Measurements from ENCODE around the gene GDPD3.

The GDPD3 gene

GRCh38 chr16:30083216-30084055 lies 29.9 kb downstream of the GDPD3 start:
- in situ Hi-C loops (cut with MboI; ENCODE audit: low sequenced_read_pairs) = no loop called here

- in situ Hi-C loops (cut with MboI; ENCODE audit: low sequenced_read_pairs) = no loop called here
These were observed 30.7 kb downstream of the GDPD3 start for GRCh38 chr16:30082545-30083090.

DNA sequence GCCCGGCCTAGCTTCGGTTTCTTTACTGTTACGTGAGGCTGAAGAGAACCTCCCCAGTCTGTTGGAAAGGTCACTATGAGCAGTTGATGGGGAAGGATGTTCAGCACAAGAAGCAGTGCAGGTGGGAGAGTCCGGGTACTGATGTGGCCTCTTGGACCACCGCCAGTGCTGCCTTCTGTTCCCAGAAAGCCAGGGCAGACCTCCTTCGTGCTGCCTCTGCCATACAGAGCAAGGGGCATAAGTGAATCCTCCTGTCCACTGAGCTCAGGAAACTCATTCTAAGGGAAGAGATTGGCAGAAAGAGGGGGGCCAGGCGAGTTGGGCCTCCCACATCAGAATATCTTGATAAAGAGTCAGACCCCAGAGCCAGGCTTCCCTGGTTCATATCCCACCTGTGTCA lies 33.9 kb downstream of the GDPD3 start:
- in situ Hi-C loops (cut with MboI; ENCODE audit: low sequenced_read_pairs) = no loop called here

- in situ Hi-C loops (cut with MboI; ENCODE audit: low sequenced_read_pairs) = no loop called here
These were observed 34.6 kb downstream of the GDPD3 start for GRCh38 chr16:30078744-30079143.

GRCh38 chr16:30077656-30078055 lies 35.7 kb downstream of the GDPD3 start:
- in situ Hi-C loops (cut with MboI; ENCODE audit: low sequenced_read_pairs) = no loop called here

GRCh38 chr16:30076276-30076791 lies 37.0 kb downstream of the GDPD3 start:
- in situ Hi-C loops (cut with MboI; ENCODE audit: low sequenced_read_pairs) = no loop called here

DNA sequence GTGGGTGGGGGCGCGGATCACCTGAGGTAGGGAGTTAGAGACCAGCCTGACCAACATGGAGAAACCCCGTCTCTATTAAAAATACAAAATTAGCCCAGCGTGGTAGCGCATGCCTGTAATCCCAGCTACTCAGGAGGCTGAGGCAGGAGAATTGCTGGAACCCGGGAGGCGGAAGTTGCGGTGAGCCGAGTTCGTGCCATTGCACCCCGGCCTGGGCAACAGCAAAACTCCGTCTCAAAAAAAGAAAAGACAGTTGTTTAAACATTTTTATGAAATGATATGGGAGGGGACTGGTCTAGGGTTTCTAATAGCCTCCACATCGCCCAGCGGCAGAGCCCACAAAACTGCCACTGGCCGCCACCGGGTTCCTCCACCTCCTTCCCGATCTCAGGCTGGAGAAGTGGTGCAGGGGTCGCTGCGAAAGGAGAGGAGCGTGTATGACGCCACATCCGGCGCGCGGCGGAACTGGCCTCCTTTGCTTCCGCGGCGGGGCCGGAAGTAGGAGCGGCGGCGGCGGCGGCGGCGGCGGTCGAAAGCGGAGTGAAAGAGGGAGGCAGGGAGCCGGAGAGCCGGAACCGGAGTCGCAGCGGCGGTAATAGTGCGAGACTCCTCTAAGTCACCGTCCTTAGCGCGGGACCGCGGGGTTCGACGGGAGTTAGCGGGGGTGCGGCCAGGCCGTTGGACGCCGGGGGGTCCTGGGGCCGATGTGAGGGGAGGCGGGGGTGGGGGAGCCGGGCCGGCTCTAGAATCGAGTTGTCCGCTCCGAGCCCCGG lies 37.6 kb downstream of the GDPD3 start, which contains the start of gene PPP4C:
PPP4C (plus strand) TSS at position 492 of the 773 bp plus-strand sequence. CDS start 384 bp downstream, outside the sequence.
- in situ Hi-C loops (cut with MboI; ENCODE audit: low sequenced_read_pairs) = no loop called here

GRCh38 chr16:30070490-30070889 lies 42.8 kb downstream of the GDPD3 start:
- in situ Hi-C loops (cut with MboI; ENCODE audit: low sequenced_read_pairs) = no loop called here

DNA sequence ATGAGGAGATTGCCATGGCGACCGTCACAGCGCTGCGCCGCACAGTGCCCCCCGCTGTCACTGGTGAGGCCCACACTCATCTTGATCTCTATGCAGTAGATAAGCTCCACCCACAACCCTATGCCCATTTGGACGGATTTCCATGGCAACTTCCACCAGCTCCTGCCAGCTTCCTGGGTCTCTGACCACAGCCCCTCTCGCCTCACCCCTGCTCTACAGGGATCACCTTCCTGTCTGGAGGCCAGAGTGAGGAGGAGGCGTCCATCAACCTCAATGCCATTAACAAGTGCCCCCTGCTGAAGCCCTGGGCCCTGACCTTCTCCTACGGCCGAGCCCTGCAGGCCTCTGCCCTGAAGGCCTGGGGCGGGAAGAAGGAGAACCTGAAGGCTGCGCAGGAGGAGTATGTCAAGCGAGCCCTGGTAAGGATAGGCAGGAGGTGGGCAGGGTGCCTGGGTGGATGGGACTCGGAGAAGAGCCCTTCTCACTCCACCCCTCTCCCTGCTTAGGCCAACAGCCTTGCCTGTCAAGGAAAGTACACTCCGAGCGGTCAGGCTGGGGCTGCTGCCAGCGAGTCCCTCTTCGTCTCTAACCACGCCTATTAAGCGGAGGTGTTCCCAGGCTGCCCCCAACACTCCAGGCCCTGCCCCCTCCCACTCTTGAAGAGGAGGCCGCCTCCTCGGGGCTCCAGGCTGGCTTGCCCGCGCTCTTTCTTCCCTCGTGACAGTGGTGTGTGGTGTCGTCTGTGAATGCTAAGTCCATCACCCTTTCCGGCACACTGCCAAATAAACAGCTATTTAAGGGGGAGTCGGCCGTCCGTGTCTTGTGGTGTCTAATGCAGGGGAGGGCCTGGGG lies 43.5 kb downstream of the GDPD3 start:
- in situ Hi-C loops (cut with MboI; ENCODE audit: low sequenced_read_pairs) = no loop called here

GRCh38 chr16:30068750-30069610 lies 44.4 kb downstream of the GDPD3 start:
- in situ Hi-C loops (cut with MboI; ENCODE audit: low sequenced_read_pairs) = no loop called here

GRCh38 chr16:30068333-30068732 lies 45.0 kb downstream of the GDPD3 start:
- in situ Hi-C loops (cut with MboI; ENCODE audit: low sequenced_read_pairs) = no loop called here

DNA sequence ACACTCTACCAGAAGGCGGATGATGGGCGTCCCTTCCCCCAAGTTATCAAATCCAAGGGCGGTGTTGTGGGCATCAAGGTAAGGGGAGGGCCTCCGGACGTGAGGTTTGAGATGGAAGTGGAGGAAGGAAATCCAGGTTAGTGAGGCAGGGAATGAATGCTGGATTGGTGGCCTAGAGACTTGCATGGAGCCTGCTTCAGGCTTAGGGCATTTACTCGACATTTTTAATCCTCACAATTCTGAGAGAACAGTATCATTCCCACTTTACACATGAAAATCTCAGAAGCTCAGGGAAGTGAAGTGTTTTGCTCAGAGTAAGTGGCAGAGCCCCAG lies 45.8 kb downstream of the GDPD3 start:
- in situ Hi-C loops (cut with MboI; ENCODE audit: low sequenced_read_pairs) = no loop called here

- in situ Hi-C loops (cut with MboI; ENCODE audit: low sequenced_read_pairs) = no loop called here
These were observed 46.4 kb downstream of the GDPD3 start for GRCh38 chr16:30066761-30067583.

DNA sequence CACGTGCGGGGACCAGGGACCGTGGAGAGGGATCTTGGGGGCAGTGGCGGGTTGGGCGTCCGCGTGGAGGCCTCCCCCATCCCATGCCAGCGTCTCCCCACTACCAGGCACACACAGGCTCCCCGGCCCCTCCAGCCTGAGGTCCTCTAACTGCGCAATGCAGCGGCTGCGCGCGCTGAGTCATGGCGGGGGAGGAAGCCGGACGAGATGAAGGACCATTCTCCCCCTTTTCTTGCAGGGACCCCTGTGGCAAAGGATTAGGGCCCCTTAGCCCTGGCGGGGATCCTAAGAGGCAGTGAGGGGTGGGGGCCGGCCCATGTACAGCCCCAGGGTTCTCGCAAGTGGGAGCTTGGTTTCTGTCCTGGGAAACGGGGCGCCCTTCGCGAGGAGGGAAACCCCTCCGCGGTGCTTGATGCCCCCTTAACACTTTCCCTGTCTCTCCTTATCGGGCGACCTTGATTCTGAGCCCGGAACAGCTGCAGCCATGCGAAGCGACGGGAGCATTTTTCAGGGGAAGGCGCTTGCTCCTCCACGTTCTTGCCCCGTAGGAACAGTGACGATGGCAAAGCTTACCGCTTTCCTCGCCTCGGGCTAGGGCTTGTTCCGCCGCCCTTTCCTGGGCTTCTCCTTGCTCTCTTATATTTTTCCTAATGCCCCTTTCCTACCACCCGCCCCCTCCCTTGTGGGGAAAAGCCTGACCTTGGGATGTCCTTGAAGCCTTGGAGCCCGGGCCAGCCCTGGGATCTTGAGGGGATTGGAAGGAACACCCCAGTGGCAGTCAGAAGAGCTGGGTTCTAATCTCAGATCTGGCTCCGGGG lies 47.2 kb downstream of the GDPD3 start:
- in situ Hi-C loops (cut with MboI; ENCODE audit: low sequenced_read_pairs) = no loop called here

GRCh38 chr16:30065102-30065942 lies 48.0 kb downstream of the GDPD3 start, which contains the start of gene ALDOA:
Gene ALDOA, plus strand, starts transcription at chr16:30065760. Its CDS starts 1,138 bp downstream, at chr16:30066898.
- in situ Hi-C loops (cut with MboI; ENCODE audit: low sequenced_read_pairs) = no loop called here

GRCh38 chr16:30064729-30065101 lies 48.6 kb downstream of the GDPD3 start:
- in situ Hi-C loops (cut with MboI; ENCODE audit: low sequenced_read_pairs) = no loop called here

Measured in HL-60/S4 (cell line).